GM19351 (cell line): Measurements from ENCODE around the gene OSBP2.

ENCODE experiments used
- ATAC-seq: cut with Tn5 transposase; IDR thresholded peaks from one replicate; pipeline ENCODE4 v1.9.1; 2021; ENCODE audit warnings: mild to moderate bottlenecking, moderate library complexity; ENCODE audit not compliant: unreplicated experiment

The OSBP2 gene

DNA sequence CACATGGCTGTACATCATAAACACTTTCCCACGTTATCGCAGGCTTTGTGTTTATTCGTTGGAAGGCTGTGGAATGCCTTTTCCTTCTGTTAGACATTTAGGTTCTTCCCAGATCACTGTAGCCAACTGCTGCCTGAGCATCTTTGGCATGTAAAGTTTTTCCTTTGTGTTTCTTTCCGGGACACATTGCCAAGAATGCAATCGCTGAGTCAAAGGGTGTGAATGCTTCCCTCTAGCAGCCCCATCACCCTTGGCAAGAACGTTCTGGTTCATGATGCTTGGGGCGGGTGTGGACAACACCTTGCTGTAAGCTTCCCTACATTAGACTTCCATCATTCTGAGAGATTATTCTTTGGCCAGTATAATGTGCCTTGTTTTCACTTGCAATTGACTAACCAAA lies 136.2 kb downstream of the OSBP2 start:
- ATAC-seq = no peak

DNA sequence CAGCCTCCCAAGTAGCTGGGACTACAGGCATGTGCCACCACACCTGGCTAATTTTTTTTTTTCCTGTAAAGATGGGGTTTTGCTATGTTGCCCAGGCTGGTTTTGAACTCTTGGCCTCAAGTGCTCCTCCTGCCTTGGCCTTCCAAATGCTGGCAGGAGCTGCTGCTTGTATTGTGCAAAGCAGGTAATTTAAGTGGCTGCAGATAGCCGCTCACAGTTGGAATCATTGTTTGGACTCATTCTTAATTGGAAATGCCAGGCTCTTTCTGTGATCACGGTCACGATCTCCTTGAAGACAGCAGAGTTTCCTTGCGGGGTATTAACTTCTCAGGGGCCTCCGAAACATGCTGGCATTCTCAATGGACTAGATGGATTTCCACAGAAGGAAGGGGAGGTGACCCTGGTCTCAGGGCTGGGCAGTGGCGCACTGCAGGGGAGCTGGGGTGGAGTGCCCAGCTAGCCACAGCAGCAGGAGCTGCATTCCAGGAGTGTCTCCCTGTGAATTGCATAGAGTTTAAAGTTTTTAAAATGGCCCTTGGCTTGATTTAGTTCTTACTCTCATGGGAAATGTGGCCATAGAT lies 137.8 kb downstream of the OSBP2 start:
- ATAC-seq = no peak

DNA sequence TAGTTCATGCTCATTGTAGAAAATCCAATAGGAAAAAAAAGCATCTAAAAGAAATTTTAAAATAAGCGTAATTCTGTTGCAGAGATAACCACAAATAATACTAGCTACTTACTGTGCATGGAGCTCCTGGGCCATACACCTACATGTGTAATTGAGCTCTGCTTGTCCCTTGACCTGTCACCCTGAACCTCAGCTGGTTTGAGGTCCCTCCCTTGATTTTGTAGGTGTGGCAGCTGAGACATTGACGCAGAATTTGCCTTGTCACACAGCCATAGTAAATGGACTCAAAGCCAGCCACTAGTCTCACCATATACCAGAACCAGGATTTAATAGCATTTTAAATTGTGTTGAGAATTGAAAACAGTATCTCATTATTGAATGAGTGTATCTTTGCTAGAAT lies 138.6 kb downstream of the OSBP2 start:
- ATAC-seq = no peak

DNA sequence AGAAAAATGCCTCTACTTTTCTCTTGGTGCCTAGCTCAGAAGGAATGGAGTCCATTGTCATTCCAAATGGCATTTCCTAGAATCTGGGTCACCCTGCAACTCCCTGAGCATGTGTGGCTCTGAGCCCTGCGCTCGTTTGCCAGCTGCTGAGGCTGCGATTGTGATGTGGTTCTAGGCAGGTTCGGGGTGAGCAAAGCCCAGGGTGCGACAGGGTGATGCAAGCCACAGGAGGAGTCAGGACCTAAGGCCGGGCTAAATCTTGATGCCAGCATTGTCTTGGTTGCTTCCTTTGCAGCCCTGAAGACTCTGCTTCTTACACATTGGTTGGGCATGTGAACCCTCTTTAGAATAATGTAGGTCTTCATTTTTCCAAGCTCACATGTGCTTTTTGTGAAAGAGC lies 142.9 kb downstream of the OSBP2 start:
- ATAC-seq = no peak

DNA sequence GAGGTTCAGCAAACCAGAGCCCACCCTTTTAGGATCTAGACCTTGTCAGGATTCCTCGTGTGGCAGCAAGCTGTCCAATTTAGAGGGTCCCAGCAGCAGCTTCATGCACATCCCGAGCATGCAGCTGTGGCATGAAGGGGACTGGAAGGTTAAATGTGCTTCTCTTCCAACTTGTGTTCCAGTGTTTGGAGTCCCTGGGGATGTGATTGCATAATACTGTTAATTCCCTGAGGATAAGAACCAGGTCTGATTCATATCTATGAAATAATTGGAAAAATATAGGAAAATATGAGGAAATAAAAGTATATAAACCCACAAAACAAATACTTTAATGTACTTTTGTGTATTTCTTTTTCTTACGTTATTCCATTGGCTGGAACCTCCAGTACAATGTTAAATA lies 143.4 kb downstream of the OSBP2 start:
- ATAC-seq = no peak

DNA sequence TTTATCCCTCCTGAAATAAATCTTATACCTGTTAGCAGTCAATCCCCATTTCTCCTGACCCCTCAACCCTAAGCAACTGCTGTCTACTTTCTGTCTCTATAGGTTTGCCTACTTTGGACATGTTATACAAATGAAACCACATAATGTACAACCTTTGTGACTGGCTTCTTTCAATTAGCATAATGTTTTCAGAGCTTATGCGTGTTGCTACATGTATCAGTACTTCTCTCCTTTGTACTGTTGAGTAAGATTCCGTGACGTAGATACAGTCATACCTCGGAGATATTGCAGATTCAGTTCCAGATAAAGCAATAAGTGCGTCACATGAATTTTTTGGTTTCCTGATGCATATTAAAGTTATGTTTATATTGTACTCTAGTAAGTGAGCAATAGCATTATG lies 146.6 kb downstream of the OSBP2 start:
- no peak for ATAC-seq

DNA sequence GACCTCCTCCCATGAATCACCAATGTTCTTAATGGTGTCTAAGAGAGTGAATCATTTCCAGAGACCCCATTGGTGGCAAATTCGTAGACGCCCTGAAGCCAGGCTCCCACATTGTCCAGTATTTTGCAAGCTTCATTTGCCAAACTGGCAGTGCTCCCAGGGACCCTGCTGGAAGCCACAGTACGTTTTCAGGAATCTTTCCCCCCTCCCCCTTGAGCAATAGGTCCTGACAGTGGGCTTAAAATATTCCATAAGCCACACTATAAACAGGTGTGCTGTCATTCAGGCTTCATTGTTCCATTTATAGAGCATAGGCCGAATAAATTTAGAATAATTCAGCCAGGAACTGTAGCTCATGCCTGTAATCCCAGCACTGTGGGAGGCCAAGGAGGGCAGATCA lies 148.6 kb downstream of the OSBP2 start:
- ATAC-seq = no peak

DNA sequence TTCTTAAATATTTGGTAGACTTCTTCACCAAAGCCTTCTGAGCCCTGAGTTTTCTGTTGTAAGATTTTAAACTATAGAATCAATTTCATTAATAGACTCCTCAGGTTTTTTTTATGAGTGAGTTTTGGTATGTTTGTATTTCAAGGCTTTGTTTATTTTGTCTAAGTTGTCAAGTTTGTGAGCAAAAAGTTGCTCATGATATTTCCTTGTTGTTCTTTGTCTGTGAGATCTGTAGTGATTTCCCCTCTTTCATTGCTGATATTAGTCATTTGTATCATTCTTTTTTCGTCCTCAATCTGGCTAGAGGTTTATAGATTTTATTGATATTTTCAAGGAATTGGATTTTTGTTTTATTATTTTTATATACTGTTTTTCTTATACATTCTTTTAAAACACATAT lies 152.9 kb downstream of the OSBP2 start:
- ATAC-seq = no peak

DNA sequence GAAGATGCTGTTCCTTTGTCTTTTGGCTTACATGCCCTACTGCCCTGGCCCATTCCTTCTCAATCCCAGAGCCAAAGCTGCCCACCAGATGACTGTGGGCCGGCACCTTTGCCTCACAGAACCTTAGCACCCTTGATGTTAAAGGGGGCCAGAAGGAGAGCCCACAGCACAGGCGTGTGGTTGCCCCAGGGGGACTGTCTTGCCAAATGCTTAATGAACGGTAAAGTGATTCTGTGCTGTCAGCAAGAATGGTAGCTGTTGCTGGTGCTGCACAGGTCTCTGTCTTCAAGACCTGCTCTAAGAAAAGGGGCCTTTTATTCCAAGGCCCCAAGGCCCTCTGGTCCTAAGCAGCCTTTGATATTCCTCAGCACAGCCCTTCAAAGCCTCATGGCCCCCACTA lies 160.6 kb downstream of the OSBP2 start:
- no peak for ATAC-seq

DNA sequence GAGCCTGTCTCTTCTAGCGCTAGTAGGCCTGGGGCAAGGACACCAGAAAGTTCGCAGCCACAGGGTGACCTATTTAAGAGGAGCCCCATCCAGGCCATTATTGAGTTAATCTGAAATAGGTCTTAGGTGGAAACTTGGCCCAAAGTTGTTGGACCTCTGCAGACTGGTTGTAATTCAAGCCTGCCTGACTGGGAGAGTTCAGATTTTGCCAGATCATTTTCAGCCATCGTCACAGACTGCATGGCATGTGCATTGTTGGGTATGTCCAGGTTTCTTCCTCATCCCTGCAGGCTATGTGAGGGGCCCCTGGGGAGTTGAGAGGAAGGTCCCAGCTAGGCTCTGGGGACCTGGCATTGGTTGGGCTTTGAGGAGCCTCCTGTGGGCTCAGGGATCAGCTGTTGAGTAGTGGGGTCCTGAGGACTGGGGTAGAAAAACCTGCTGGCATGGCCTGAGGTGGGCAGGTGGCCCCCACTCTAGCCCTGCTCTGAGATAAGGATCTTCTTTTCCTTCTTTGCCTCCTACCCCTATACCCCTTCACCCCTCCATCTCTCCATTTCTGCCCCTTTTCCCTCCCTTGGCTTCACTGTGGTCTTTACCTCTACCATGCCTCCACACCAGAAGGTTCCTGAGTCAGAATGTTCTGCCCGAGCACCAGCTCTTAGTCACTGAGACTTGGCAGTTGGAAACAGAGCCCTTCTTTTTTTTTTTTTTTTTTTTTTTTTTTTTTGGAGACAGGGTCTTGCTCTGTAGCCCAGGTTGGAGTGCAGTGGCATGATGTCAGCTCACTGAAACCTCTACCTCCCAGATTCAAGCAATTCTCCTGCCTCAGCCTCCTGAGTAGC lies 161.2 kb downstream of the OSBP2 start:
- no peak for ATAC-seq

DNA sequence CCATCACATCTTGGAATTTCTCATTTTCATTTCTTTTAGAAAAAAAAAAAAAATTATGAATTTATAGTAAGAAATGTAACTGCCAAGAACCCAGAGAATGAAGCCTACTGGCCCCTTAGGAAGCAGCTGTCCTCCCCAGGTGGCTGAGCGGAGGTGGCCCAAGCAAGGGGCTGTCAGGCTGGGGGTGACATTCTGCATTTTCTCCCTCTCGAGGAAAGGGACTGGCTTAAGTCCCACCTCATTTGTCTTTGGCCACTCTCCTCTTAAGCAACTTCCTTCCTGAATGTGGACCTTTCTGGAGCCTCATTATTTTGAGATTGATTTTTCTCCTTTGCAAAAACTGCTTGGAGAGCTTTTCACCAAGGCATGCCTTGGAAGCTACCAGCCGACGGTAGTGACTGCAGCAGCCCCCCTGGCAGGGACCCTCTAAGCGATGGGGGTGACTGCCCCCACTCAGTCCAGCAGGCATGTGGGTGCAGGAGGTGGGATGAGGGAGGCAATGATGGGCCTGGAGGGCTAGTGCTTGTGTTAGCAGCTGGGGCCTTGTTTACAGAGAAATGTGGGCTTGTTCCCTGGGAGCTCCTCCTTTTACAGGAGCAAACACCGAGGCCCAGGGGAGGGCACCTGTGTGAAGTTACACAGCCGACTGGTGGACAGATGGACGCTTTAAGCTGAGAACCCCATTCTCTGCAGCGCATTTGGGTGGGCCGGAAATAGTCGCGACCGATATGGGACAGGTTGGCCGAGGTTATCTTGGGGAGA lies 162.2 kb downstream of the OSBP2 start:
- no peak for ATAC-seq

DNA sequence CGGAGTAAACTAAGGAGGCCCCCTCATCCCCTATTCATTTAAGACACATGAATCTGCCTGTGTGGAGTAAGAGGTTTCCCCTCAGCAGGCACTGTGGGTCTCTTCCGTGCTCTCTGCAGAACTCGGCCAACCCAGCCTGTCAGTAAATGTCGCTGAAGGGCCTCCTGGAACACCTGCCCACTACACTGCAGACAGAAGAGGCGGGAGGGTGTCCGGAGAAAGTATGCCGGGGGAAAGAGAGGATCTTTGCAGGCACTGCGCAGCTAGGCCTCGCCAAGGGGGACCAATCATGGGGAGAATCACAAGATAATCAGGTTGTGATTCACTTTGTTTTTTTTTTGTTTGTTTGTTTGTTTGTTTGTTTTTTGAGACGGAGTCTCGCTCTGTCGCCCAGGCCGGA lies 163.1 kb downstream of the OSBP2 start:
- ATAC-seq = no peak

DNA sequence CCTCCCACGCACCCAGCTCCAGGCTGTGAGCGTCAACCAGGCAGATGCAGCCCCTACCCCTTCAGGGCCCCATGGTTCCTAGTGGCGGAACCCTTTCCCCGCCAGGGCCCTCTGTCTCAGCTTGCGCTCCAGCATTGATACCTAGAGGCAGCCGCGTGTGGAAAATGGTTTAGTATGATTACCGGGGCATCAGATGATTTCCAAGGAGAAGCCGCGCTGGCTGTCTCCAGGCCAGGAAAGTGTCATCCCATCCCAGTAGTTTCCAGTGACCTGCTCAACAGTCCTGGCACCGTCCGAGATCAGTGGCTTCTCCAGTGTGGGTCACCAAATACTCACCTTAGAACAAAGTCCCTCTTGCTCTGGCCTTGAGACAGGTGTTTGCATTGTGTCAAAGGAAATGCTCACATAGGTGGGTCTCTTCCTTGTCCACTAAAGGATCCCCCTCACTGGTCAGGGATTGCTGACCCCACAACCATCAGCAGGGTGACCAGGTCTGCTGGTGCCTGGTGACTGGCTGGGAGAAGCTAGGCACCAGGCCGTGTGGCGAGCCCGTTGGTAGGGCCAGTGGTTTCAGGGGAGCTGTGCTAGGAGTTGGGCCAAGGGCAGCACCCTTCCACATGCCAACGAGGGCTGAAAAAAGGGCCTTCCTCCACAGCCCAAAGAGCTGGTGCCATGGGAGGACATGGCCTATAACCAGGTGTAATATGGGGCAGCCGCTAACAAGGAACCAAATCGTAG lies 164.5 kb downstream of the OSBP2 start:
- no peak for ATAC-seq

DNA sequence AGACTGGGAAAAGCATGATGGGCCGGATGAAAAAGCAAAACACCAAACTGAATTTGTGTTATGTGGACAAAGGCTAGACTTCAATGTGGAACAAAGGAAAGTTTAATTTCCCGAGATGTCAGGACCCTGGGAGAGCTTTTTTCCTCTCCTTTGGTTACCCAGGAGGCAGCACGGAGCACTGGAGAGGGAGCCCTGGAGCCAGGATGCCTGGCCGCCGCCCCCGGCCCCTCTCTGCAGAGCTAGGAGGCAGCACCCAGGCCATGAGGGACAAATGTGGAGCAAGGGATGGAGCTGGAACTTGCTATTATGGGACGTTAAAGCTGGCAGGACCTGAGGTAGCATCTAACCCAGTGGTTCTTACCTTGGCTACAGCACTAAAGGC lies 165.0 kb downstream of the OSBP2 start:
- ATAC-seq = no peak

DNA sequence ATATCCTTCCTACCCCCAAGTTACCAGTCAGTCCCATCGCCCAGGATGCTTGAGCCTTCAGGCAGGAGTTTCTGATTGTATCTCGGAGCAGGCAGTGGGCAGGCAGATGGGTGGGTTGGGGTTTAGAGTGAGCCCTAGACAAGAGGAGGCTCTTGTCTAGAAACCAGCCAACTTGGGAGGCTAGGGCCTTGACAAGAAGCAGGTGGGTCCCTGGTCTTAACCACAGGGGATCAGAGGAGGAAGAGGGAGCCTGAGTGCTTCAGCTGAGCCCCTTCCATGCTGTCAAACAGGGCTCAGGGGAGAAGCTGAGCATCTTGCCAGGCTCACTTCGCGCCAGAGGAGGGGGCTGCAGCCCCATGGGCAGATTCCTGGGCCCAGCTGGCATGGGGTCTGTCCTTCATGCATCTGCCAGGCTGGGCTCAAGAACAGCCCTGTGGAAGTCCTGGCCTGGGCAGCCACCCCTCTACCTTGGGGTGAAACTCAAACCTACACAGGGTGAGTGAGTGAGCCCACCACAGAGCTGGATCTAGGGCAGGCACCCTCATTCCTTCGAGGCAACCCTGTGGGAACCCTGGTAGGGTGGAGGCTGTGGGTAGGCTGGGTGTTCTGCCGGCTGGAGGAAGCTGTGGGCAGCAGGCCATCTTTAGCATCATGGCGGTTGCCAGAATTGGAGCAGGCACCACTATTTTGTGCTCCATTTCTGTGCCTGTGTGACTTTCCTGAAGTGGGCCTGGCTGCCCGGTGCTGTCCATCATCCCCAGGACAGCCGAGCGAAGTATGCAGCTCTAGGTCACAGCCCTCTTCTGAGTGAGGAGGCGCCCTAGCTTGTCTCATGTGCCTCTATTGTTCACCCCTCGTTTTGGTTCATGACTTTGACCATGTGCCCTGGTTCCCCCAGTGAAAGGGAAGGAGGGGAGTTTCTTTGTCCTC lies 165.8 kb downstream of the OSBP2 start:
- no peak for ATAC-seq

DNA sequence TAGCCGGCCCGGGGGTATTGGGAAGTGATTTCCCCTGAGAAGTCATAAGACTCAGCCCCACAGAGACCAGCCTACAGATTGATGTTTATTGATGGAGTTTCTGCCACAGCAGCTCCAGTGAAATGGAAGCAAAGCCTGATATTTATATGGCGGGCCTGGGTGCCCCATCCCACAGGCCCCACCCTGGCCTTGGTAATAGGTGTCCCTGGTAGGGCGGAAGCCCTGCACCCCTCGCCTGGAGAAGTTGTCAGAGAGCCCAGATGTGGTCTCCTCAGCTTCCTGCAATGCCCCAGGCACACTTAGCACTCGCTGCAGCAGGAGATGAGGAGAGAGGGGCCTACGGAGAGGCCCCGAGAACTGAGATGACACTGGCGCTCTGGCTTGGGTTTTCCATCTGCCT lies 166.5 kb downstream of the OSBP2 start:
- ATAC-seq = no peak

DNA sequence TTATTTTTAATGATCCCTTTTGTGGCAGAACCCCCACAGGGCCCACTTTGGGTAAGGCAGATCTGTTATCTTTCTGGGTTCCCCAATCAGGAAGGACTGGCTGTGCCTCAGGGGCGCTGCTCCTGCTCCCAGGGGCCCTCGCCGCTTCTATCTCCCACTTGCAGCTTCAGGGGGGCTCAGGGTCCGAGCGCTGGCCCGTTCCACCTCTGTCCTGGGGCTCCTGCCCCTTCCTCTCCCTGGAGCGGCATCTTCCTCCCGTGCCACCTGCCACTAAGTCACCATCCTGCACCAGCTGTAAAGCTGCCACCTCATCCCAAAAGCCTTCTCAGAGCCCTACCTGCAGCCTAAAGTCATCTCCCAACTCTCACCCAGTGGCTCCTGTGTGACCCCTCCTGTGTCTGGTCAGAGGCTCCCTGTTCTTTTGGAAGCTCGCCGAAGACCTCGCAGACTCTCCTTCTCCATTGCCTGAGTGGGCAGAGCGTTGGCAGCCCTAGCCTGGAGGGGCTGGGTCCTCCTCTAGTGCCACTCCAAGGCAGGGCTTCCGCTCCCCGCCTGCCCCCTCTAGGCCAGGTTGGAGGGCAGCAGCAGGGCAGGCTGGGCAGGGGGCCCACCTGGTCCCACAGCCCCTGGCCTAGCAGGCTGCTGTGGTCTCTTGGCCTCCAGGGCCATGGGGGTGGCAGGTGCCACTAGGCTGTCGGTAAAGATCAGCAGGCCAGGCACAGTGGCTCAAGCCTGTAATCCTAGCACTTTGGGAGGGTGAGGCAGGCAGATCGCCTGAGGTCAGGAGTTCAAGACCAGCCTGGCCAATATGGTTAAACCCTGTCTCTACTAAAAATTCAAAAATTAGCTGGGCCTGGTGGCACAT lies 167.2 kb downstream of the OSBP2 start:
- ATAC-seq = no peak

DNA sequence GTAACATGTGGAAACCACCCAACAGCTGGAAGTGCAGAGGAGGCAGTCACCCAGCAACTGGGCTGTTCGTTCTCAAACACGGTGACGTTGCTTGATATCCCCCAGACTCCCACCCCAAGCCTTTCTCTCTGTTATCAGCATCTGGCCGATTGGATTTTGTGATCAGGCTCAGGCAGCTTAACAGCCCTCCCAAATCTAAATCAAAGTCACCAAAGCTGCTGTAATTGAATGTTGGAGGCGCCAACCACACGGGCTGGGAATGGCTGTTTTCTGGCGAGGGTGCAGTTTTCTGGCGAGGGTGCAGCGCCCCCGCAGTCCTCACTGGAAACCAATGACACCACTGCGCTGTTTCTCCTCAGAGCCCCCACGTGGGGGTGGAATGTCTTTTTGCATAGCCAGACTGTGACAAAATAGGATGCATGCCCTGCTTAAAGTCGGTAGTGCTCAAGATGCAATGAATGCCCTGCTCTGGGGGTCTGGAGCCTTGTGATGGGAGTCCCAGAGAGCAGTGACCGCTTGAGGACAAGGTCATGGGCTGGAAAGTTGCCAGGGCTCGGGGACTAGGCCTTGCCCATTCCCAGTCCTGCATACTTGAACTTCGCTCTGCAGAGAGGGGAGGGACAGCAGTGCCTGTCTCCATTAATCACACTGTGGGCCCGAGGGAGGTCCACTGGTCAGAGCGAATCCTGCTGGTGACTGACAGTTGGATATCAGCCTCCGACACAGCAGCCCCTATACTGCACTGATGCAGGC lies 168.6 kb downstream of the OSBP2 start:
- ATAC-seq = no peak
